ENCODE results near the gene GNB5.
"Not testable (repeated sequence)": the region's sequence is repeated elsewhere in the genome, so short reads cannot be mapped to it uniquely, and the experiment has no call there.

GNB5 gene

DNA sequence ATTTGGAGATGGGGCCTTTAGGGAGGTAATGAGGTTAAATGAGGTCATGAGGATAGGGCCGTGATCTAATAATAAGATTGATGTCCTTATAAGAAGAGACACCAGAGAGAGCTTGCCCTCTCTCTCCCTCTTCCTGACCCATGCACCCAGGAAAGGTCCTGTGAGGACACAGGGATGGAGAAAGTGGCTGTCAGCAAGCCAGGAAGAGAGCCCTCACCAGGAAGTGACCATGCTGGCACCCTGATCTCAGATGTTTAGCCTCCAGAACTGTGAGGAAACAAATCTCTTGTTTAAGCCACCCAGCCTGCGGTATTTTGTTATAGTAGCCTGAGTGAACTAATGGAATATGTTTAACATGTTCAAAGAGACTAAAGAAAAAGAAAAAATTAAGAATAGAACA, 15.3 kb upstream of the GNB5 start:
- DNase-seq = no peak

GRCh38 chr15:52204657-52205056, 13.5 kb upstream of the GNB5 start:
- no peak for DNase-seq

- no peak for DNase-seq
These were observed 9.7 kb upstream of the GNB5 start for GRCh38 chr15:52200831-52201365.

- DNase-seq = no peak
These were observed 8.1 kb upstream of the GNB5 start for GRCh38 chr15:52199271-52199670.

GRCh38 chr15:52196891-52197290, 5.7 kb upstream of the GNB5 start:
- no peak for DNase-seq

- no peak for DNase-seq
These were observed 2.6 kb upstream of the GNB5 start for GRCh38 chr15:52193791-52194190.

- no peak for DNase-seq
These were observed 2.1 kb upstream of the GNB5 start for GRCh38 chr15:52193321-52193720.

- no peak for DNase-seq
These were observed 4.3 kb downstream of the GNB5 start for GRCh38 chr15:52186651-52187486.

DNA sequence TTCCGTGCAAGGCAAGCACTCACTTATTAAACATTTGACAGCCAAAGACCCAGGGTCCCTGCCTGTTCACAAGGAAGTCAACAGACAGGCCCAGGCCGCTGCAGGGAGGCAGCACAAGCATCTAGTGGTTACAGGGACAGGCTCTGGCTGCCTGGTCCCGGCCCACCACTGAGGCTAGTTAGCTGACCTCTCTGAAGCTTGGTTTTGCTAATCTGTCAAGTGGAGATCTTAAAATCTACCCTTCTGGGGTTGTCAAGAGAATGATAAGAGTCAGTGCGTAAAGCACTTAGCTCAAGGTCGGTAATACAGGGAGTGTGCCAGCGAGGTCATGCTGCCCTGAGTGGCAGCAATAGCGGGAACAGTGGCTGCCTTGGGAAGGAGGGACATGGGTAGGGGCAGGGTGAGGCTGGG, 6.0 kb downstream of the GNB5 start:
- DNase-seq = no peak

GRCh38 chr15:52184721-52185120, 6.5 kb downstream of the GNB5 start:
- DNase-seq = no peak

GRCh38 chr15:52183562-52184173, 7.5 kb downstream of the GNB5 start:
- DNase-seq = peak in 2 of 6 experiments; percentile 4

GRCh38 chr15:52181938-52182780, 9.0 kb downstream of the GNB5 start:
- no peak for DNase-seq

DNA sequence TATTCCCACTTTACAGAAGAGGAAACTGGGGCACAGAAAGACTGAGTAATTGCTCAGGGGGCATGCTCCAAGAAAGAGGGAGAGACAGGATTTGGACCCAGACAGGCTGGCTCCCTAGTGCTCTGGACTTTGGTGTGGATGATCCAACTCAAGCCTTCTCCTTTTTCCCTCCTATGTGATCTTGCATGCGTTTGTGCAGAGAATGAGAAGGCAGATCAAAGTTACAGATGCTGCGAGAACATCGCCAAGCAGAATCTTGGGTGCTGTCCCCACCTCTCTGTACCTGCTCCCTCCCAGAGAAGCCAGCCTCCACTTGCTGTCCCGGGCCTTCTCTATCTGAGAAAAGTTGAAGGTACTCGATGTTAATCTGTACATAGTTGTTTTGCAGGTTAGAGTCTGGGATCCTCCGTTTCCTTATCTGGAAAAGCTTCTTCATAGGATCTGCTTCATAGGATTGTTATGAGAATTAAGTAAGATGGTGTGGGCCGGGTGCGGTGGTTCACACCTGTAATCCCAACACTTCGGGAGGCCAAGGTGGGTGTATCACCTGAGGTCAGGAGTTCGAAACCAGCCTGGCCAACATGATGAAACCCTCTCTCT, 10.2 kb downstream of the GNB5 start:
- peak in 1 of 6 experiments; percentile 28 for DNase-seq

GRCh38 chr15:52180196-52180835, 10.9 kb downstream of the GNB5 start:
- peak in 5 of 6 experiments; percentile 46 to 92 (median 76) for DNase-seq

GRCh38 chr15:52179278-52180195, 11.7 kb downstream of the GNB5 start:
- DNase-seq = peak; percentile 79 to 92 (median 85)

DNA sequence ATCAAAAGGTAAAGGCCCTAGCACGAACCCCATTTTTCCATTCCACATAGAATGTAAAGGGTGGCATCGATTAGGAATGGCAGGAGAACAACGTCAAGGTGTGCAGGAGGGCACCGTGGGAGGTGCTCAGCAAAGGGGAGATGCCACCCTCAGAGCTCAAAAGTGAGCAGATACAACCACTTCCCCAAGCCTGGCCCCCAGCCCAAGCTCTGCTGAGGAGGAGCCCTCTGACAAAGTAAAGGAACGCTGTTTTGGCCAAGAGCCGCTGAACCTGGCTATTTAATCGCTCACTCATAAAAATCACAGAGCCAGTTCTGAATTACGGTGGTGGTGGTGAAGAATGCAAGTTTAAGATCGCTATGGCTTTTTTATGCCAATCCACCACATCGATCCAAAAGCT, 12.4 kb downstream of the GNB5 start:
- DNase-seq = peak in 1 of 6 experiments; percentile 30

DNA sequence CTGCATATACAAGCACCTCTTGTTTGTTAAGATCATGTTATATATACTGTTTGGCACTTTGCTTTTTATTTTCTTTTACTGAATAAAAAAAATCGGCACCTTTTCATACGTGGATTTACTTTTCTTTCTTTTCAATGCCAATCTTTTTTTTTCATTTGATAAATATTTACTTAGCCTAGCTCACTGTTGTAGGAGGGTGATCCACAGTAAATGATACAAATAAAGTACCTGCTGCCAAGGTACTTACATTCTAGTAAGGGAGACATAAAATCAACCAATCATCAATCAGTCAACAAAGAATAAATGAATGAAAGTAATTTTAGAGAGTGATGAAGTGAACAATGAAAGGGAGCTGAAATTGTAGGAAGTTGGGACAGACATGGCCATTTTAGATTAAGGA, 18.3 kb downstream of the GNB5 start:
- no peak for DNase-seq

GRCh38 chr15:52171807-52172206, 19.4 kb downstream of the GNB5 start:
- DNase-seq = no peak

DNA sequence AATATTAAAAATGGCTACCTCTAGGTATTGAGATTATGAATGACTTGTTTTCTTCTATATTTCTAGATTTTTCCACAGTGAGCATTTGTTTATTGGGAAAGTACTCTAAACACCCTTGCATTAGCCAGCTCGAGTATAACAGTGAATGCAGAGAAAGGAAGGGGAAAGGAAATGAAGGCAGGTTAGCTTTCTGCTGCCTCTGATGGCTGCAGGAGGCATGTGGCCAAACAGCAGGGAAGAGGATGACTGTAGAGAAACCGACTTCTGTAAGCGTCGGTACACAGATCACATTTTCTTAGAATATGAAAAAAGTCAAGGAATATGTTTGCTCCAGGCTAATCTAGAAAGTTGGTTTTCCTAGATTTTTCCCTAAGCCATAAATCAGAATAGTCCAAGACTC, 19.8 kb downstream of the GNB5 start:
- peak in 3 of 6 experiments; percentile 16 to 25 (median 24) for DNase-seq

- not testable (repeated sequence) for DNase-seq
These were observed 21.0 kb downstream of the GNB5 start for GRCh38 chr15:52170199-52170598.
